Transverse colon (tissue), 4 donors: ENCODE results near the gene PRTFDC1. TPM values are rescaled to one million over a fixed set of nuclear protein-coding genes. Genes with fewer than 3 reads are reported as not detected.

ENCODE experiments used
- DNase-seq: peaks from one replicate; pipeline ENCODE4 v3.0.0-alpha.2; 2019
- H3K27ac ChIP-seq, 4 donors: fragments of 200-600 bp; sonication (generic); 2 replicates each; pipeline ENCODE4 v1.5.1; 2016 to 2018; ENCODE audit warnings: inconsistent platforms in 4 of 4
- H3K27me3 ChIP-seq: fragments of 200-600 bp; sonication (generic); 2 replicates; pipeline ENCODE4 v1.5.1; 2017; ENCODE audit warnings: inconsistent platforms
- H3K36me3 ChIP-seq, 4 donors: fragments of 200-600 bp; sonication (generic); 2 replicates each; pipeline ENCODE4 v1.5.1; 2017 to 2019; ENCODE audit warnings: inconsistent platforms in 4 of 4
- H3K4me1 ChIP-seq, 4 donors: fragments of 200-600 bp; sonication (generic); 2 replicates each; pipeline ENCODE4 v1.5.1; 2017 to 2020; ENCODE audit warnings: inconsistent platforms in 4 of 4
- H3K4me3 ChIP-seq, 4 donors: fragments of 200-600 bp; sonication (generic); 1 replicate in 1 of 4; 2 replicates in 3 of 4; pipeline versions ENCODE4 v1.5.1 to v1.6.1; 2017 to 2019; ENCODE audit warnings: inconsistent platforms in 4 of 4
- H3K9me3 ChIP-seq, 2 donors: fragments of 200-600 bp; sonication (generic); 2 replicates each; pipeline ENCODE4 v1.5.1; 2017 to 2019; ENCODE audit warnings: inconsistent platforms in 2 of 2
- CTCF ChIP-seq, 5 experiments: fragments of 200-600 bp in 3 of 5; fragments of 450-650 bp in 2 of 5; sonication (generic) in 3 of 5; IDR thresholded peaks; 1 replicate in 2 of 5; 2 replicates in 3 of 5; pipeline ENCODE4 v1.5.1; 2016 to 2017; ENCODE audit warnings: antibody characterized with exemption in 5 of 5, inconsistent platforms in 3 of 5, mild to moderate bottlenecking in 2 of 5, moderate library complexity in 1 of 5
- EP300 ChIP-seq: sonication (generic); formaldehyde crosslinking; IDR thresholded peaks from one replicate; pipeline ENCODE4 v1.6.1; 2017; ENCODE audit warnings: antibody characterized with exemption, low read depth
- POLR2A ChIP-seq: fragments of 450-650 bp; IDR thresholded peaks from one replicate; pipeline ENCODE4 v1.6.1; 2016; ENCODE audit warnings: antibody characterized with exemption, mild to moderate bottlenecking, moderate library complexity
- POLR2AphosphoS5 ChIP-seq, 3 donors: sonication (generic); formaldehyde crosslinking; IDR thresholded peaks; one replicate each; pipeline ENCODE4 v1.6.1; 2016; ENCODE audit warnings: antibody characterized with exemption in 3 of 3
- WGBS, 2 donors: methylation state at CpG; one replicate each; pipeline ENCODE4 v1.1.5; 2018; ENCODE audit warnings: low coverage in 1 of 2; 5-methylcytosine and 5-hydroxymethylcytosine counted together
- in situ Hi-C, 4 donors: fragments of 200-750 bp; cut with MboI; loops; one replicate each; pipeline versions ENCODE4 v1.15.0 to v1.15.1; 2017; ENCODE audit warnings: low sequenced_read_pairs in 3 of 4, low pct_ligation_motif_present in 1 of 4, low pct_unique_long_range_greater_than_20kb in 1 of 4
- intact Hi-C: fragments of 100-400 bp; cut with DNase I; formaldehyde crosslinking; loops from one replicate; pipeline ENCODE4 v1.15.1; 2023; ENCODE audit warnings: low total_unique reads
- total RNA-seq, 4 donors: library from RNA; depleted of rRNA; stranded (reverse); fragments of >200 nt; gene quantifications; one replicate each; pipeline ENCODE4 v1.1.0, GENCODE V29; 2016

Gene PRTFDC1
- total RNA-seq, 4 donors from 2014 or later, result 0.80 to 6.7 (median 4.9) TPM; not detected in 1

DNA sequence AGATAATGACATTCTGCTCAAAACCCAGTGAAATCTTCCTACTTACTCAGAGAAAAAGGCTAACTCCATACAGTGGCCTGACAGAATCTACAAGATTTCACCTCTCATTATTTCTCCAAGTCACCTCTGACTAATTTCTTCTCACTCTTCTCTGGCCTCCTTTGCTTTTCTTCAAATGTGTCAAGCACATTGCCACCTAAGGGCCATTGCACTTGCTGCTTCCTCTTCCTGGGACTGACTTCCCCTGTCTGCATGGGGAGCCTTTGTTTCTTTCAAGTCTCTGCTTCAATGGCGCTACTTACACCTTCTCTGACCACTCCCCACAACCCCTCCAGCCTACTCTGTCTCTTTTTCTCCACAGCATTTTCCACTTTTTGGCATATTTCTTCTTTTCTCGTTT lies 36.0 kb downstream of the PRTFDC1 start:
- no peak for DNase-seq
- TF ChIP-seq POLR2A (no peak), EP300 (no peak), CTCF (IDR thresholded peaks at IDR 0.05) (no peak), POLR2AphosphoS5 (IDR thresholded peaks at IDR 0.05) (no peak)
- intact Hi-C loops, result no loop called here

GRCh38 chr10:24915304-24915703 lies 37.1 kb downstream of the PRTFDC1 start:
- Histone ChIP-seq H3K4me3 (no peak overlapping the region), H3K27me3 (no peaks in the 10 kb centered on the region), H3K9me3 (no peaks in the 10 kb centered on the region), H3K4me1 (peaks cover 0 to 11% (median 0%) of the 10 kb centered on the region in 4 donors), H3K36me3 (no peaks in the 10 kb centered on the region), H3K27ac (no peak overlapping the region)
- in situ Hi-C loops, result no loop called here
- intact Hi-C loops, result no loop called here
- DNase-seq, result no peak
- TF ChIP-seq POLR2A (no peak), EP300 (no peak), POLR2AphosphoS5 (IDR thresholded peaks at IDR 0.05) (no peak), CTCF (IDR thresholded peaks at IDR 0.05) (no peak)

More for the DNA sequence above, 36.0 kb downstream of the PRTFDC1 start:
- in situ Hi-C loops, result no loop called here
- 77% methylated on average over 2 of the region's 2 CpGs for WGBS, 2 donors
- peaks cover 0 to 15% (median 2%) of the 10 kb centered on the region in 4 donors for H3K4me1 ChIP-seq
- no peak overlapping the region for H3K4me3 ChIP-seq
- H3K9me3 ChIP-seq, result no peaks in the 10 kb centered on the region
- no peaks in the 10 kb centered on the region for H3K27me3 ChIP-seq
- H3K36me3 ChIP-seq, result no peaks in the 10 kb centered on the region
- no peak overlapping the region for H3K27ac ChIP-seq

DNA sequence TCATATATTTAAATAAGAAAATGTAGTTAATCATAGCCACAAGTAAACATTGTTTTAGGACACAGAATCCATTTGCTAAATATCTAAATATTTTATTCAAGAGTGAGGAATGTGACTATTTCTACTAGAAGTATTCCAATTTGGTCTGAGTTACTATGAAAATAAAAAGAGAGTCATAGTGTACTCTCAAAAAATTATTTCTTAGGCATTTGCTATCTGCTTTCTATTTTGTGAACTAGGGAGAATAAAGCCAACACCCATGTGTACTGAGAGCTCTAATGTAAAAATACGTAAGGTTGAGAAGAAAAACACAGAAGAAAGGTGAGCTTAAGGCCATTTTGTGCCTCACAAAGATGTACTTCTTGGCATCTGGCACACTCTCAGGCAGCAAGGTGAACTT lies 38.3 kb downstream of the PRTFDC1 start:
- no peak overlapping the region for H3K27ac ChIP-seq
- no peaks in the 10 kb centered on the region for H3K9me3 ChIP-seq
- H3K4me1 ChIP-seq, result peaks cover 0 to 11% (median 0%) of the 10 kb centered on the region in 4 donors
- TF ChIP-seq EP300, result no peak
- no peak for TF ChIP-seq POLR2A
- TF ChIP-seq CTCF (IDR thresholded peaks at IDR 0.05), result no peak
- no peak for TF ChIP-seq POLR2AphosphoS5 (IDR thresholded peaks at IDR 0.05)
- no peaks in the 10 kb centered on the region for H3K27me3 ChIP-seq
- no peak overlapping the region for H3K4me3 ChIP-seq
- in situ Hi-C loops (no loop called here), intact Hi-C loops (no loop called here)
- no peaks in the 10 kb centered on the region for H3K36me3 ChIP-seq
- no peak for DNase-seq
- WGBS, 2 donors, result 60 to 94% methylated on average over 1 of the region's 1 CpG

- H3K36me3 ChIP-seq, result no peaks in the 10 kb centered on the region
- H3K9me3 ChIP-seq, result no peaks in the 10 kb centered on the region
- no peak for DNase-seq
- no peaks in the 10 kb centered on the region for H3K27me3 ChIP-seq
- in situ Hi-C loops (no loop called here), intact Hi-C loops (no loop called here)
- H3K27ac ChIP-seq, result no peak overlapping the region
- 17 to 35% methylated on average over 2 of the region's 2 CpGs for WGBS, 2 donors
- no peak for TF ChIP-seq POLR2A
- TF ChIP-seq CTCF (IDR thresholded peaks at IDR 0.05), result no peak
- TF ChIP-seq EP300, result no peak
- H3K4me1 ChIP-seq, result peaks cover 0 to 11% (median 0%) of the 10 kb centered on the region in 4 donors
- no peak overlapping the region for H3K4me3 ChIP-seq
Observed at GRCh38 chr10:24912215-24912614, 40.2 kb downstream of the PRTFDC1 start.
